DOHH2 (cell line): ENCODE data around the gene PPP1R14C.

Experiments
- CTCF ChIP-seq: fragments of 200-600 bp; sonication (generic); IDR thresholded peaks from one replicate; pipeline ENCODE4 v1.5.1; 2014; ENCODE audit warnings: antibody characterized with exemption, mild to moderate bottlenecking, low read depth, low read length; ENCODE audit not compliant: poor library complexity, severe bottlenecking
- EZH2phosphoT487 ChIP-seq: fragments of 200-600 bp; sonication (generic); IDR thresholded peaks from 2 replicates; pipeline ENCODE4 v1.6.1; 2017; ENCODE audit warnings: borderline replicate concordance, mild to moderate bottlenecking, antibody characterized with exemption, low read length, moderate library complexity, mixed read lengths

- TF ChIP-seq CTCF (no peak), EZH2phosphoT487 (no peak)
Measured at GRCh38 chr6:150254770-150255169, 111.9 kb downstream of the PPP1R14C start.
